GM06990 (cell line): ENCODE measurements around the gene PSMA5.
"Not testable (repeated sequence)": the region's sequence is repeated elsewhere in the genome, so short reads cannot be mapped to it uniquely, and the experiment has no call there.

Experiments
- DNase-seq: peaks from one replicate; pipeline ENCODE4 v3.0.0-alpha.2; 2011; ENCODE audit not compliant: insufficient read length; ENCODE audit errors: extremely low read depth
- H3K27me3 ChIP-seq: replicated peaks from 2 replicates; pipeline ENCODE4 v1.6.0; 2011; ENCODE audit warnings: low read length; ENCODE audit not compliant: control insufficient read depth, insufficient read depth
- H3K36me3 ChIP-seq: 2 replicates; pipeline ENCODE4 v1.5.1; 2011; ENCODE audit warnings: low read length; ENCODE audit not compliant: control insufficient read depth, insufficient read depth
- H3K4me3 ChIP-seq: replicated peaks from 2 replicates; pipeline ENCODE4 v1.5.1; 2011; ENCODE audit warnings: low read depth, mild to moderate bottlenecking, control low read depth, low read length
- CTCF ChIP-seq: IDR thresholded peaks from 2 replicates; pipeline ENCODE4 v1.5.1; 2011; ENCODE audit warnings: low read length, control low read depth, mild to moderate bottlenecking, inconsistent platforms; ENCODE audit not compliant: insufficient read depth, poor library complexity, severe bottlenecking

PSMA5 gene

DNA sequence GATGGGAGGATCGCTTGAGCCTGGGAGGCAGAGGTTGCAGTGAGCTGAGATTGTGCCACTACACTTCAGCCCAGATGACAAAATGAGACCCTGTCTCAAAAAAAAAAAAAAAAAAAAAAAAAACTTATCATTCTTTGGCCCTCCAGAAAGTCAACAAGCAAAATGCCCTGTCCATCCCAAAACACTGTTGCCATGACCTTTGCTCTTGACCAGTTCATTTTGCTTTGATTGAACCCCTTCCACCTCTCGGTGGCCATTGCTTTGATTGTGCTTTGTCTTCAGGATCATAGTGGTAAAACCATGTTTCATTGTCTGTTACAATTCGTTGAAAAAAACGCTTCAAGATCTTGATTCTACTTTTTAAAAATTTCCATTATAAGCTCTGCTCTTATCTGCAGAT, 31.6 kb upstream of the PSMA5 start:
- no peak for DNase-seq
- TF ChIP-seq CTCF, result no peak
- Histone ChIP-seq H3K36me3 (no peaks in the 10 kb centered on the region), H3K4me3 (no peak overlapping the region), H3K27me3 (no peaks in the 10 kb centered on the region)

GRCh38 chr1:109454497-109455133, 28.4 kb upstream of the PSMA5 start:
- no peaks in the 10 kb centered on the region for H3K27me3 ChIP-seq
- H3K36me3 ChIP-seq, result no peaks in the 10 kb centered on the region
- H3K4me3 ChIP-seq, result no peak overlapping the region
- TF ChIP-seq CTCF, result no peak
- DNase-seq, result no peak

- Histone ChIP-seq H3K27me3 (no peaks in the 10 kb centered on the region; the same call in 1 of the 2 replicates), H3K36me3 (no peaks in the 10 kb centered on the region), H3K4me3 (no peak overlapping the region)
- no peak for TF ChIP-seq CTCF
- no peak for DNase-seq
Measured at GRCh38 chr1:109447524-109447923, 21.3 kb upstream of the PSMA5 start.

- not testable (repeated sequence) for H3K4me3 ChIP-seq, H3K36me3 ChIP-seq, H3K27me3 ChIP-seq, DNase-seq
Measured at GRCh38 chr1:109445949-109446695, 19.9 kb upstream of the PSMA5 start.

DNA sequence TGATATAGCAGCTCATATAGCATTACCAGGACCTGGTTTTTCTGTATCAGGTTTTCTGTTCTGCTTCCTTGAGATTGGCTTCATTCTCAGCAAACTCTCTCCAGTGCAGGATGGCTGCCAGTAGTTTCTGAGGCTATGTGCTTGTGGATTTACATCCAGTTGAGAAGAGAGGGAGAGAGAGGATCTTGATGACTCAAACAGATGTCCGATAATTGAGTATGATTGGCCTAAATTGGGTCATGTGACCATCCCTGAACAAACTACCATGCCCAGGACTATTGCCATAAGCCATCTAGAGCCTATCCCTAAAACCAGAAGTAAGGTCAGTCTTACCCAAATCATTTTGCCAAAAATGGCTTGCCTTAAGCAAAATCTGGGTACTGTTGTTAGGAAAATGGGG, 18.1 kb upstream of the PSMA5 start:
- no peak for TF ChIP-seq CTCF
- no peak for DNase-seq

DNA sequence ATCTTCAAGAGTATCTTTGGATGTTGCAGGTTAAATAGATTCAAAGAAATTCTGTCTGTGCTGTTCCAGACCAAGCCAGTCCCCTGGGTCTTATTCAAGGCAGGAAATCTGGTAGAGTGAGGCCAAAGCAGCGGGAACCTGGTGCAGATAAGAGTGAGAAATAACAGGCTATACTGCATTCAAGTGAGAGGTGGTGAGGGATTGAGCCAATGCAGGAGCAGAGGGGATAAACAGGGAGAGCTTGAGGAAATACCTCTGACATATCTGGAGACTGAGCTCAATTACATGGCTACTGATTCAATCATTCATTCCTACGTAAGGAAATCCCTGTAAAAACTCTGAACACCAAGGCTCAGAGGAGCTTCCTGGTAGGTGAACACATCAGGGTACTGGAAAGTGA, 17.2 kb upstream of the PSMA5 start:
- no peaks in the 10 kb centered on the region for H3K36me3 ChIP-seq
- no peak for DNase-seq
- TF ChIP-seq CTCF, result no peak
- no peaks in the 10 kb centered on the region; the same call in 1 of the 2 replicates for H3K27me3 ChIP-seq
- no peak overlapping the region for H3K4me3 ChIP-seq

More for the DNA sequence above, 18.1 kb upstream of the PSMA5 start:
- Histone ChIP-seq H3K36me3 (no peaks in the 10 kb centered on the region), H3K4me3 (no peak overlapping the region), H3K27me3 (no peaks in the 10 kb centered on the region; the same call in 1 of the 2 replicates)
